ENCODE data around the gene HSPB7. TPM values are rescaled to one million over a fixed set of nuclear protein-coding genes. Genes with fewer than 3 reads are reported as not detected.

The HSPB7 gene
- total and polyA plus RNA-seq, 2 donors (not counting 3 experiments of a cell fraction or from before 2014, with no cell fraction given), result not detected

- CTCF ChIA-PET, result interaction anchor here (1.4 kb wide), 2 partner anchors 11 to 154 kb away, joined by 3 to 4 read pairs; no protein-coding TSS in a partner anchor
- TF ChIP-seq POLR2A (IDR thresholded peaks at IDR 0.05; ENCODE audit: low read depth, low read length) (no peak), MAX (IDR thresholded peaks at IDR 0.05; ENCODE audit: insufficient read depth, insufficient read length) (no peak), POLR2AphosphoS5 (IDR thresholded peaks at IDR 0.05; ENCODE audit: insufficient read depth, low read depth, low read length) (no peak), EZH2 (IDR thresholded peaks at IDR 0.05; ENCODE audit: borderline replicate concordance, low read depth, low read length, severe bottlenecking) (no peak), GATA2 (IDR thresholded peaks at IDR 0.05; ENCODE audit: insufficient read depth, insufficient read length, low read depth, low read length) (no peak), JUN (IDR thresholded peaks at IDR 0.05; ENCODE audit: borderline replicate concordance, insufficient read depth, insufficient read length, low read depth) (no peak), CTCF (IDR thresholded peaks at IDR 0.05; ENCODE audit: extremely low read depth in 1 of 2, insufficient read depth in 1 of 2, low read depth in 1 of 2, low read length in 2 of 2) (no peak), MYC (IDR thresholded peaks at IDR 0.05; ENCODE audit: low read depth, low read length) (no peak), FOS (IDR thresholded peaks at IDR 0.05; ENCODE audit: borderline replicate concordance, insufficient read depth, low read length) (no peak)
- POLR2A ChIA-PET, result no interaction called here
These were observed 48.4 kb downstream of the HSPB7 start for GRCh38 chr1:15969321-15969880.

More at GRCh38 chr1:15969321-15969880, 48.4 kb downstream of the HSPB7 start:
- FAIRE-seq, result no peak
- dilution Hi-C loops (cut with MboI; ENCODE audit: extremely low pct_ligation_motif_present, low sequenced_read_pairs) (no loop called here), intact Hi-C loops (cut with micrococcal nuclease) (no loop called here)
- Histone ChIP-seq H3K4me2 (ENCODE audit: insufficient read depth, low read length) (no peak overlapping the region), H3K4me1 (ENCODE audit: control insufficient read depth, extremely low read depth, insufficient read depth, low read length) (peaks cover 13% of the 10 kb centered on the region), H3K27me3 (ENCODE audit: control insufficient read depth in 2 of 2, insufficient read depth in 2 of 2, low read length in 2 of 2) (no peaks in the 10 kb centered on the region), H2AFZ (ENCODE audit: low read depth, low read length) (no peak overlapping the region), H3K4me3 (replicated peaks in 1 of 3; ENCODE audit: insufficient read depth in 1 of 3, low read depth in 1 of 3, low read length in 3 of 3) (no peak overlapping the region), H3K9ac (replicated peaks; ENCODE audit: extremely low read depth, insufficient read depth, low read length) (no peak overlapping the region), H3K36me3 (ENCODE audit: control insufficient read depth in 2 of 2, extremely low read depth in 1 of 2, insufficient read depth in 2 of 2, low read length in 2 of 2) (peaks cover 12% of the 10 kb centered on the region in 2 experiments), H3K27ac (ENCODE audit: insufficient read depth, low read depth, low read length) (no peak overlapping the region), H3K79me2 (ENCODE audit: control insufficient read depth, insufficient read depth, low read length) (peaks cover 73% of the 10 kb centered on the region), H4K20me1 (replicated peaks; ENCODE audit: control insufficient read depth, extremely low read depth, insufficient read depth, low read length) (no peaks in the 10 kb centered on the region), H3K9me3 (replicated peaks; ENCODE audit: control insufficient read depth, insufficient read depth, low read length) (no peaks in the 10 kb centered on the region), H3K9me1 (replicated peaks; ENCODE audit: control insufficient read depth, extremely low read depth, insufficient read depth, low read length) (no peaks in the 10 kb centered on the region)
- no peak for DNase-seq (ENCODE audit: low read depth, low spot score)
- no TSS peak for BruUV-seq (replicated peaks)

Measured in endothelial cell of umbilical vein (primary cell).